ENCODE data around the gene VPS26C.

Gene VPS26C

DNA sequence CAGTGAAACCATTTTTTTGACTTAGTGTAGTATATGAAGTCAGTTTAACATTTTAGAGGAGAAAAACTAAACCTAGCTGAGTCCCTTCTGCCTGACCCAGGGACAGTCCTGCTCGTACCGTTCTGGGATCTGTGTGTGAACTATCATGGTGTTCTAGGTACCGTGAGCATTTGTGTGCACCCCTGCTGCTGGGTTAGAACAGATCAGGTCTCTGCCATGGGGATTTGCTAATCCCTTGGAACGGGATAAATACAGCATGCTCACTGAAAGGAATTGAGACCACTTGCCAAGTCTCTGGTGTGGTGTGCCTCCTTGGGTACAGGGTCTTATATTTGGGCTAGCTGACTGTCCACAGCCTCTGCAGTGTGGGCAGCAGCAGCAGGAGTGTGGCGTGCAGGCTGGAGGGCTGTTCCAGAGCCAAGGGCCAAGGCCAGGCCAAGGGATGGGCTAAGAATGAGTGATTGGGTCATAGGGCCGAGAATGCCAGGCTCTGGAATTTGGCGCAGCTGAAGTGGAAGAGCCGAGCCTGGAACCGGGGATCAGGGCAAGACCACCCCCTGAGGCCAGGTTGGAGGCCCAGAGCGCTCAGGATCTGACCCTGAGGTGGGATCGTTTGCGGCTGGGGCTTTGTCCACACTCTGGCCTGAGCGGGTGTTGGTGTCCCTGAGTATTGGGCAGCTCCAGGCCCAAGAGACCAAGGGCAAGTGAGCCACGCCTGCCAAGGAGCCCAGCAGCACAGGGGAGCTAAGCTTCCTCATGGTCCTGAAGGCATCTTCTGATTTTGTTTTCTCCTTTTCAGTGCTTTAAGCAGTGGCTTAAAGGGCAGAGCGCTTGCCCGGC, 66.3 kb downstream of the VPS26C start:
- DNase-seq, result no peak

DNA sequence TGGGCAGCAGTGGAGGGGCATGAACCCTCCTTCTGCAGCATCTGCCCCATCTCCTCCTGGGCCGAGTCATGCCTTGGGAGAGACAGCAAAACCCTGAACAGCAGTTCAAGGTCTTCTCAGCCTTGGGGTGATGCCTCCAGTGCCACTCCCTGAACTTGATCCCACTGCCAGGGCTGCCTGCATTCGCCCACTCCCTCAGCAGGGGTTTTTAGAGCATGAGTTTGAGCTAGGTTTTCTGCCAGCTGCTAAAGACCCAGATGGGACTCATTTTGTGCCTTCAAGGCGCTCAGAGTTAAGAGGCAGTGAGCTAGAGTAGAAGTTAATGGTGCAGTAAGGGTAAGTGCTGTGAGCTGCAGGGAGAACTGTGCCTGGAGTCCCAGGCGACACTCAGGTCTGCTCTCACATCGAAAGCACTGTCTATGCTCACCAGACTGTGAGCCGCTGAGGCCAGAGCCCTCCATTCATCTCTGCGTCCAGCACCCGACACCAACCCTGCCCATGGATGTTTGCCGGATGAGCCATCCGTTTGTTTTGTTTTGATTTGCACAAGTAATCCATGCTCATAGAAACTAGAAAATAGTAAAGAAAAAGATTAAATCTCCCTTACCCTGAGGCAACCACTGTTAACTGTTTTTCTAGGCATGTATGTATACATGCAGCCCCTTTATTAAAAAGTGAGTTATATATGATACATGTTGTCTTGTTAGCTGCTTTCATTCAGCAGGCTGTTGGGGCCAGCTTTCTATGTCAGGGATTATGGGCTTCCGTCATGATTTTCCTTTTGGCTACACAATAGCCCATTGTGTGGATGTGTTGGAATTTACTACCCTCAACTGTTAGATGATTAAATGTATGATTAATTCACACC, 67.8 kb downstream of the VPS26C start:
- DNase-seq, result no peak

DNA sequence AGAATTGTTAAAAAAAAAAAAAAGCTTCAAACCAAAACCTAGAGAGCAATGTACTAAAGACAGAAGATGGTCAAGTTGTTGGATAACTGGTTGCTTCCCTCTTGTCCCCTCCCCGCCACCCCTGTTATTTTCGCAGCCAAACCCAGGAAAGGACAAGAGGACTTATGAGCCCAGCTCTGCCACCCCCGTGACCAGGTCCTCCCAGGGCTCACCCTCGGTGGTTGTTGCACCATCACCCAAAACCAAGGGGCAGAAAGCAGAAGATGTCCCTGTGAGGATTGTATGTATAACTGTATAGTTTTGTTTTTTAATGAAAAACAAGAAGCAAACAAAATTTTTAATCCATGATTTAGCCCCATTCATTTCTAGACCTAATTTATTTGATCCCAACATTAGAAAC, 69.4 kb downstream of the VPS26C start:
- DNase-seq, result no peak

DNA sequence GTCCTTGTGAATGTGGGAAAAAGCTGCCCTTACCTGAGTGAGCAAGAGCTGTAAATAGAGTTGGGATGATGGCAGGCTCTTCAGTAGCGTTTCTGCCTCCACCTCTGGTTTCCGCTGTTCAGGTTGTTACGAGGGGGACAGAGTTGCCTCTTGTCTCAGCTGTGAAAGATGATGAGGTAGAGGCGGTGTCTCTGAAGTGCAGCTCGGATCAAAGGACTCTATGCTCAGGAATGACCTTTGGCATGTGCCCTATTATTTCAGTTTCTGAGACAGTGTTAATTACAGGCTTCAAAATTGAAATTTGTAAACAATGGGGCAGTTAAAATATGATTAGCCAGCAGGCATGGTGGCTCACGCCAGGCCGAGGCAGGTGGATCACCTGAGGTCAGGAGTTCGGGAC, 70.3 kb downstream of the VPS26C start:
- no peak for DNase-seq

DNA sequence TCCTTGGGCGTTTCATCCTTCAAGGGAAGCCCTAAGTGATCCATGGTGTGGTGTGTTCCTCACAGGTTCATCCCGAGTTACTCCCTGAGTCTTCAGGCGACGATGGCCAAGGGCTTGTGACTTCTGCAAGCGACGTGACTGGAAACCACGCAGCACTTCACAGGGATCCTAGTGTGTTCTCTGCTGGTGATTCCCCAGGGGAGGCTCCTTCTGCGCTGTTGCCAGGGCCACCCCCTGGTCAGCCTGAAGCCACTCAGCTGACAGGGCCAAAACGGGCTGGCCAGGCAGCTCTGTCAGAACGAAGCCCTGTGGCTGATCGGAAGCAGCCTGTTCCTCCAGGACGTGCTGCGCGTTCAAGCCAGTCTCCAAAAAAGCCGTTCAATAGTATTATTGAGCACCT, 71.5 kb downstream of the VPS26C start:
- DNase-seq, result no peak

DNA sequence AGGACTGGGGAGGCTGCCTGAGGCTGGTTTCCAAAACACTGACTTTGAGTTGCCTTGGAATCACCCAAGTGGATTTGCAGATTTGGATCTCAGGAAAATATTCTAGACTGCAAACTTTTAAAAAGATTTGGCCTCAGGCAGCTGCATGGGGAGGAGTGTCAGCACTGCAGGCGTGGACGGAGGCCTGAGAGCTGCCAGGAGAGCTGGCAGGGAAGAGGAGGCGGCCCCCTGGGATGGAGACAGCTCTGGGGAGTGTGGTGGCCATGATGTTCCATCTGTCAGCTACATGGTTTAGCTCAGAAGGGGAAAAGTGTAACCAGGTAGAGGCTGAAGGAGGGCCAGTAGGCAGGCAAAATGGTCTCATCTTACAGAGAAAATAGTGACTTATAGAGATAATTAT, 72.1 kb downstream of the VPS26C start:
- DNase-seq, result no peak

DNA sequence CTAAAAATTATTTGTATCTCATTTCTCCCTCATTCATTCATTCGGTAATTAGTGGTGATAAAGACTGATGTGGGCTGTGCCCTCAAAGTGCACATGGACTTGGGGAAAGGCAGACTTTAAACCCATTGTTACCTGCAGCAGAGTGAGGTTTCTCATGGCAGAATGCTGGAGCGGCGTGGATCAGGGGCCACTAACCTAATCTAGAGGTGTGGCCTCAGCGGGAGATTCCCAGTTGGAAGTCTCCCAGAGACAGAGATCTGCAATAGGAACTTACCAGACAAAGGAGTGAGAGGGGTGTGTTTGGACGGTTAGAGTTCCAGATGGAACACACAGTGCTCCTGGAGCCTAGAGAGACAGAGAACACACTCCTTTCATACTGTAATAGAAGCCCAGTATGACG, 73.5 kb downstream of the VPS26C start:
- DNase-seq, result no peak

DNA sequence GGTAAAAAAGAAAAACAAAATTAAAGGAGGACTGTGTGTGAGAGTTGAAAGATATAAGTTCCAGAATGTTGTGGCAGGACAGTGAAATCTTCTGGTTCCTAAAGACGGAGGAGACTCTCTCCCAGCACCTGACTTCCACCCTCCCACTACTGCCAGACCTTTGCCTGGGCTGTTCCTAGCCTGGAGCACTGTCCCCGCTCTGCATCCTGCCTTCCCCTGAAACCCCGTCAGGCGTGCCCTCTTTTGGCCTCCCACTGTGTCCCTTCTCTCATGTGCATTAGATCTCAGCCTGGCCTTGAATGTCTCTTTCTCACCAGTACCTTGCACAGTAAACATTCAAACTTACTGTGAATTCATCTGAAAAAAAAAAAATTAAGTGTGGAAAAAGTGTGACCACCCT, 74.1 kb downstream of the VPS26C start:
- no peak for DNase-seq

DNA sequence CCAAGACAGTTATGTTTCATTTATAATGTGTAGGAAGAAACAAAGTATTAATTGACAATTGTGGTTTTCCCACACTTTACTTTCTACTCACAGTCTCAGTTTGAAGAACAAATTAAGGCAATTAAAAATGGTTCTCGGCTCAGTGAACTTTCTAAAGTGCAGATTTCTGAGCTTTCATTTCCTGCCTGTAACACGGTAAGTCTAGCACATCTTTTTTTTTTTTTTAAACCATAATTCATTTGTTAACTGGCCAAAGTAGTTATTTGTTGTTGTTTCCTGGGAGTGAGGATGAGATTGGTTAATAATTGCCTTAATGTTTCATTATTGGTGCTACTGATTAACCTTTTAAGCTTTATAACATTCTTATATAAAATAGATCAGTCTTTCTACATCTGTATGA, 75.1 kb downstream of the VPS26C start:
- no peak for DNase-seq

DNA sequence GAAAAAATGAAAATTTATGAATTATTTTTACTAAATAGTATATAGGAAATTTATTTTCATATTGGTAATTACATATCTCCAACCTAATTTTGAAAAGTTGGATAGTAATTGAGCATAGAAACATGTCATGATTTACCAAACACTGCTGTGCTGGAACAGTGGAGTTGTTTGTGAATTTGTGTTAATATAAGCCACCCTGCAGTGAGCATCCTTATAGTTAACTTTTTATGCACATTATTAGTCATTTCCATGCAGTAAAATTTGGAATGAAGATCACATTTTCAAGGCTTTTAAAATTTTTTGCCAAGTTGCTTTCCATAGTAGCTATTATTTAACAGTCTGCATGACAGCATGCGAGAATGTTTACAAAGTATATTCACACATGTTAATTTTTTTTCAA, 78.3 kb downstream of the VPS26C start:
- DNase-seq, result no peak

DNA sequence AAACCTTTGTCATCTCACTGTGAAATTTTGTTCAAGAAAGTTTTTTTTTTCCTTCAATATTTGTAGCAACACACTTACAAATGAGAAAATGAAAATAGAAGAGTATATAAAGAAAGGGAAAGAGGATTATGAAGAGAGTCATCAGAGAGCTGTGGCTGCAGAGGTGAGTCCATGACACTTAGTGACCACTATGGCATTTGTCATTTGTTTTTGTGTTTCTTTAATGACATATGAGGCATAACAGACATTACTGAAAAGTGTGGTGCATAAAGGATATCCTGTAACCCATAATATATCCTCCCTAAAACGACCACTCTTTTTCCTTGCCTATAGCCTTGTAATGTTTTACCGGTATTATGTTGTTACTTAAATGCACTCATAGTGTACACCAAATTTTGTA, 80.2 kb downstream of the VPS26C start:
- no peak for DNase-seq

DNA sequence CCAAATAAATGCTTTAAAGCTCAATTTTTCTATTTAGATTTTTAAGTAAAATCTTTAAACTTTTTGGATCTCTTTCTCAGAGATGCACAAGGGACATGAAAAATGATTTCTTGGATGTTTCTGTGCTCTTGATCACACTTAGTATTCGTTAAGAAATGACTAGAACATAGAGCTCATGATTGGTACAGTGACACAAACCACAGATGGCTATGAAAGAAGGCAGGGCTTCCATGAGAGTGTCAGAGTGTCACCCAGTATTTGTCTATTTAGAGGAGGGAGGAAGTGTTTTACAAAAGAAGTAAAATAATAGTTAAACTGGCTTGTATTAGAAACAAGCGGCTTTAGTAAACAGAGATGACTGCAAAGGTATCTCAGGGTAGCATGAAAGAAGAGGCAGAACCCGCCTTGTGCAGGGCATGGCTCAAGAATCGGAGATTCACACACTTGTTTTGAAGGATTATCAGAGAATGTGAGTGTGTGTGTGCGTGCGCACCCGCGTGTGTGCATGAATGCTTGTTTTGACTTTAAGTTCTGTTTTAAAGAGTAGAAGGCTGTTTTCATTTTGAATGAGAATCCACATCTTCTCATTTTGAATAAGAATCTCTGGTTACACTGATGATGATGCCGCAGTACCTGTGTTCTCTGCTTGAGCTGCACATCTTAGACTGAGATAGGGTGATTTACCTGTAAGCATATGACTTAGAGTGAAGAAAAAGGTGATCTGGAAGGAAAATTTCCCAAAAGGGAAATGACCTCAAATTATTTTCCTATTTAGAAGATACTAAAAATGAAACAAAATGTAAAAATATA, 82.1 kb downstream of the VPS26C start:
- DNase-seq, result no peak

DNA sequence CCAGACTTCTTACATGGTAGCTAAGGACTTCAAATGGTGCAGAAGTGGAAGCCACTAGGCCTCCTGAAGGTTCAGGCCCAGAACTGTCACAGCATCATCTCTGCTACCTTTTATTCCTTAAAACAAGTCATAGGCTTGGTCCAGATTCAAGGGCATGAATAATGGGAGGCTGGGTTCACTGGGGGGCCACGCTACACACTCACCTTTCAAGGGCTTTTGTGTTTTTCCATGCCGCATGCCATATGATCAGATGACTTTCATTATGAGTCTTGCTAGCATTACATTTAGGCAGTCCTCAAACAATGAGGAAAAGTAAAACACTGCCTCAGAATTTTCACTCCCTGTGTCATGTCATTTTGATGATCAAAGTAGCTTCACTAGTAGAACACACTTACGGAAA, 83.4 kb downstream of the VPS26C start:
- no peak for DNase-seq

DNA sequence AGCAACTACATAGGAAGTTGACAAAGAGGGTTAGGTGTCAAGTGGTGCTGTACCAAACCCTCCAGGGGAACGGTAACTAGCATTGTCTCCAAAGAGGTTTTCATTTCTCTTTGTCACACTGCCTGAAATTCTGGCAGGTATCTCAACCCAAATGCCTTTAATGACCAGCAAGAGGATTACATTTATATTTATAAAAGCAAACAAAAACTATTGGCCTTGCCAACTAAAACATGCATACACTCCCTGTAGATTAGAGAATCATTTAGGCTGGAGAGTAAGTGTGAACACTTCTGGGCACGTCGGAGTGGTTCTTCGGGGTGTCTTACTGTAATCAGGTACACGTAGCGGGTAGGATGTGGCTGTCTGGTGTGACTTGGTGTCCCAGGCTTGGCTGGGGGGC, 84.9 kb downstream of the VPS26C start:
- DNase-seq, result no peak

DNA sequence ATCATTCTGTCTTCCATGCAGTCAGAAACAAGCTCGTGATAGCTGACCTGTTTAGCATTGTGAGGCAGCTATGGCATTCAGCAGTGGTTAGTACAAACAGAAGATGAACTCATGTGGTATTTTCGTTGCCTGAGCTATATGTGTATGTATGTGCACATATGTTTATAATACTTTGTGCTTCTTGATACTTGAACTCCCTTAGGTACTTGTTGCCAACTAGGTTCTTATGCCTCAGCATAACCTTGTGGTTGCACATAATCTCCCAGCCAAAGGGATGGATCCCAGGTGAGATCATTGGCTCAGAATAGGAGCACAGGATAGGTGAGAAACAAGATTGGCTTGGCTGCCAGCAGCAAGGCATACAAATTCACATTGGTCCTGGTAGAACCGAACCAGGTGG, 86.1 kb downstream of the VPS26C start:
- DNase-seq, result no peak

DNA sequence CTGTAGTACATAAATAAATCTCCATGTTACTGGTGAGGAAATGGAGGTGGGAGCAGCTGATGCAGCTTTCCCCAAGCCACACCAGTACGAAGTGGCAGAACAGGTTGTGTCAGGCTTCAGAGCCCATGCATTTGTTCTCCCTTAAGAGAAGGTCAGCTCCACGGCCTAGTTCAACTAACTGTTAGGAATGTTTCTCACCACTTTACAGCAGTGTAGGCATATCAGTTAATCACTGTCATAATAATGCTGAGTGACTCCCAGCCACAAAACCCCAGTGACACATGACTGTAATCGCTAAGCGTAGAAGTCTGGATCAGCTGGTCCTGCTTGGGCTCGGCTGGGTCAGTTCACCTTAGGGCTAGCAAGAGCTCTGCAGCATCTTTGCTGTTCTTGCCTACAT, 90.4 kb downstream of the VPS26C start:
- no peak for DNase-seq

All from 8988T (cell line).